HepG2 (cell line): ENCODE results near the gene SLC4A5. TPM values are rescaled to one million over a fixed set of nuclear protein-coding genes. Genes with fewer than 3 reads are reported as not detected.

ENCODE experiments used
- AKAP8 ChIP-seq: sonication (generic); formaldehyde crosslinking; IDR thresholded peaks from 2 replicates; pipeline ENCODE4 v1.5.1; 2020; ENCODE audit warnings: mild to moderate bottlenecking, missing genetic modification reagents
- DNMT3B ChIP-seq: conservative IDR thresholded peaks from 2 replicates; pipeline ENCODE4 v1.6.1; 2016; ENCODE audit warnings: missing biosample characterization, control low read depth
- LRRFIP1 ChIP-seq: sonication (generic); formaldehyde crosslinking; conservative IDR thresholded peaks from 2 replicates; pipeline ENCODE4 v1.4.0; 2020; ENCODE audit warnings: missing genetic modification reagents
- PAF1 ChIP-seq: IDR thresholded peaks from 2 replicates; pipeline ENCODE4 v1.6.1; 2016; ENCODE audit warnings: missing genetic modification reagents, missing compliant biosample characterization
- POLR2AphosphoS5 ChIP-seq: IDR thresholded peaks from 2 replicates; pipeline ENCODE4 v1.6.1; 2012; ENCODE audit warnings: low read depth, low read length
- ZBTB40 ChIP-seq, 2 experiments: fragments of 450-650 bp in 1 of 2; sonication (generic) in 1 of 2; formaldehyde crosslinking in 1 of 2; IDR thresholded peaks; 2 replicates each; pipeline versions ENCODE4 v1.6.1 to v1.8.0; 2016 to 2022; ENCODE audit warnings: antibody characterized with exemption in 1 of 2, mild to moderate bottlenecking in 1 of 2, missing genetic modification reagents in 1 of 2
- ZEB1 ChIP-seq: IDR thresholded peaks from 2 replicates; pipeline ENCODE4 v1.6.1; 2012; ENCODE audit warnings: mild to moderate bottlenecking, low read depth, inconsistent platforms; ENCODE audit not compliant: insufficient replicate concordance
- ZFP62 ChIP-seq: sonication (generic); formaldehyde crosslinking; IDR thresholded peaks from 2 replicates; pipeline ENCODE4 v1.4.0; 2020; ENCODE audit warnings: missing genetic modification reagents
- ZNF570 ChIP-seq: sonication (generic); formaldehyde crosslinking; IDR thresholded peaks from 2 replicates; pipeline ENCODE4 v1.4.0; 2020; ENCODE audit warnings: mild to moderate bottlenecking, missing genetic modification reagents, borderline replicate concordance
- ZNF773 ChIP-seq: sonication (generic); formaldehyde crosslinking; IDR thresholded peaks from 2 replicates; pipeline ENCODE4 v1.4.0; 2020; ENCODE audit warnings: missing genetic modification reagents, borderline replicate concordance
- polyA plus RNA-seq, 8 experiments: library from polyadenylated mRNA; depleted of rRNA in 3 of 8; stranded (reverse) in 7 of 8; unstranded in 1 of 8; fragments of >200 nt; fragmentation: Illumina TruSeq in 4 of 8; extraction: Trizol in 4 of 8; gene quantifications; 2 replicates each; pipeline versions ENCODE4 v1.2.1 to v1.2.3, GENCODE V29; 2011 to 2016; ENCODE audit warnings: low read depth in 4 of 8, missing spikeins in 1 of 8, mixed read lengths in 1 of 8; ENCODE audit not compliant: insufficient read depth in 1 of 8
- total RNA-seq, 5 experiments: library from RNA; depleted of rRNA; stranded (reverse); fragments of >200 nt; fragmentation: Illumina TruSeq; extraction: Trizol; gene quantifications; 2 replicates each; pipeline ENCODE4 v1.2.3, GENCODE V29; 2016; ENCODE audit warnings: low read depth in 1 of 5
- TF ChIP-seq, protein P1 (sequence below): sonication (generic); formaldehyde crosslinking; IDR thresholded peaks from 2 replicates; pipeline ENCODE4 v1.5.0; 2020; ENCODE audit warnings: missing genetic modification reagents
- TF ChIP-seq, protein P2 (sequence below): sonication (generic); formaldehyde crosslinking; IDR thresholded peaks from 2 replicates; pipeline ENCODE4 v1.4.0; 2020; ENCODE audit warnings: missing genetic modification reagents, low read depth, mild to moderate bottlenecking, borderline replicate concordance

The SLC4A5 gene
- total and polyA plus RNA-seq, 2 of the 13 experiments (the other 11 are each of a cell fraction or from before 2014, with no cell fraction given) = 0.50 TPM; not detected in 1

GRCh38 chr2:74198461-74199274 lies 144.5 kb downstream of the SLC4A5 start, which contains the start of gene MTHFD2 (continued):
- peak; percentile 93 for TF ChIP-seq POLR2AphosphoS5
- no peak for TF ChIP-seq ZBTB40 (IDR thresholded peaks at IDR 0.05)
- TF ChIP-seq ZBTB40 (CRISPR knock-in tag; IDR thresholded peaks at IDR 0.05) = peak; percentile 82
- TF ChIP-seq ZNF773 (CRISPR knock-in tag) = no peak; the same call in 1 of the 2 replicates
- TF ChIP-seq ZFP62 (CRISPR knock-in tag) = no peak
- TF ChIP-seq, protein P1, sequence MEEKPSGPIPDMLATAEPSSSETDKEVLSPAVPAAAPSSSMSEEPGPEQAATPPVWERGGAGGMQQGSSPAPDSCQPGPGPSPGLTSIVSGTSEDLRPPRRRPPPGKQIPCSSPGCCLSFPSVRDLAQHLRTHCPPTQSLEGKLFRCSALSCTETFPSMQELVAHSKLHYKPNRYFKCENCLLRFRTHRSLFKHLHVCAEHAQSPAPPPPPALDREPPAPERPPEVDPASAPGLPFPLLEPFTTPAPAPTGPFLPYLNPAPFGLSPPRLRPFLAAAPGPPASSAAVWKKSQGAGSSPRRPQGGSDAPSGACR (CRISPR knock-in tag) = peak; percentile 96
- 0 out of 2 replicates have a peak, but pooled peaks have one; percentile 83 for TF ChIP-seq ZNF570 (CRISPR knock-in tag)
- TF ChIP-seq LRRFIP1 = no peak
- no peak for TF ChIP-seq PAF1 (CRISPR knock-in tag)
- TF ChIP-seq DNMT3B (CRISPR knock-in tag) = 0 out of 2 replicates have a peak, but pooled peaks have one; percentile 22
- TF ChIP-seq, protein P2, sequence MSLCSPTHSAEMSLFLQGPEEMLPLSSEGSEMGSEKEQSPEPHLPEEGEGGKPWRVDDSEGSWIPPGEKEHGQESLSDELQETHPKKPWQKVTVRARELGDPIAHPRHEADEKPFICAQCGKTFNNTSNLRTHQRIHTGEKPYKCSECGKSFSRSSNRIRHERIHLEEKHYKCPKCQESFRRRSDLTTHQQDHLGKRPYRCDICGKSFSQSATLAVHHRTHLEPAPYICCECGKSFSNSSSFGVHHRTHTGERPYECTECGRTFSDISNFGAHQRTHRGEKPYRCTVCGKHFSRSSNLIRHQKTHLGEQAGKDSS = no peak; the same call in none of the 2 replicates
- TF ChIP-seq ZEB1 = no peak
- peak; percentile 43; the same call in 1 of the 2 replicates for TF ChIP-seq AKAP8 (CRISPR knock-in tag)
